HG03575 (cell line): ENCODE data around the gene DISP3.

Source experiments
- ATAC-seq: cut with Tn5 transposase; IDR thresholded peaks from one replicate; pipeline ENCODE4 v1.9.1; 2021; ENCODE audit not compliant: unreplicated experiment, insufficient number of reproducible peaks, low FRiP score; ENCODE audit errors: extremely low read depth

DISP3 gene

DNA sequence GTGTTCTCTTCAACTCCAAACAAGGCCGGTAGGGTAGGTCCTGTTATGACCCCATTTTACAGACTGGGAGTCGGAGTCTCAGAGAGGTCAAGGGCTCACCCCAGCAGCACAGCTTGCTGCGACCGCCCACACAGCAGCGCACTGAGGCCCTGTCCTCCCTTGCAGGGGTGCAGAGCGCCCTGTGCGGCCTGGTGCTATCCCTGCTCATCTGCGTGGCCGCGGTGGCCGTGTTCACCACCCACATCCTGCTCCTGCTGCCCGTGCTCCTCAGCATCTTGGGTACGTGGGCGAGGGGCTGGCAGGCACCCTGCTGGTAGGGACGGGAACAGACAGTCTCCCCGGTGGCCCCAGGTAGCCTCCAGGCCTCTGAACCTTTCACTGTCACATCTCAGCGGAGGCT is 55.9 kb downstream of the DISP3 start:
- ATAC-seq, result no peak

DNA sequence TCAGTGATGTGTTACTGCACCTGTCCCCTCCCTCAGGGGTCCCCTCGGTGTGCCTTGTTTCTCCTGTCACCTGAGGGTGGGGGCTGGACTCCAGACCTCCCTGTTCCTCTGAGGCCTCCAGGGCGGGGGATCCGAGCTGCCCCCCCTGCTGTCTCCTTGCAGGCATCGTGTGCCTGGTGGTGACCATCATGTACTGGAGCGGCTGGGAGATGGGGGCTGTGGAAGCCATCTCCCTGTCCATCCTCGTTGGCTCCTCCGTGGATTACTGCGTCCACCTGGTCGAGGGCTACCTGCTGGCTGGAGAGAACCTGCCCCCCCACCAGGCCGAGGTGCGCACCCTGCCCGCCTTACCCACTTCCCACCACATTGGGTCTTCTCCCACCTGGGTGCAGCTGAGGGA is 56.4 kb downstream of the DISP3 start:
- ATAC-seq, result no peak

DNA sequence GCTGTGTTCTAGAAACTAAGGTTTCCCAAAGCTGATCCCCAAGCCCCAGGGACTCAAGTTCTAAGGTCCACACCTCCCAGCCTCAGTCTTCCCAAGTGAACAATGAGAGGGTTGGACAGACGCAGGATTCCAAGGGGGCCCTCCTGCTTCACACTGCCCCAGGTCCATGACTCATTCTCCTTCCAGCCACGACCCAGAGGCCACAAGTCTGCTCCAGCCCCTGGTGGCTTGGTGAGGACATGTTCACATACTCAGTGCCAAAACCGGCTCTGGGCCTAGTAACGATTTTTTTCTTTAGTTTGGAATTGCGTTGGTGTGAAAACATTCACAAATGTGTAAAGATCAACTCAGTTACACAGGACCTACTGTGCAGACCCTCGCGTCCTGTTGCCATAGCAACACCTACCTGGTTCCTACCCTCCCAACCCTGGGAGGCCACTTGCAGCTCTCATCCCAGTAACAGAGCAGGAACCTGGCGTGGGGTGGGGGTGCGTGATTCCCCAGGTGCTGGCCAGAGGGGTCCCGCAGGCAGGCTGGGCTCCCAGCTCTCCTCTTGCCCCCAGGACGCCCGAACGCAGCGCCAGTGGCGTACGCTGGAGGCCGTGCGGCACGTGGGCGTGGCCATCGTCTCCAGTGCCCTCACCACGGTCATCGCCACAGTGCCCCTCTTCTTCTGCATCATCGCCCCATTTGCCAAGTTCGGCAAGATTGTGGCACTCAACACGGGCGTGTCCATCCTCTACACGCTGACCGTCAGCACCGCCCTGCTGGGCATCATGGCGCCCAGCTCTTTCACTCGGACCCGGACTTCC is 57.0 kb downstream of the DISP3 start:
- no peak for ATAC-seq

DNA sequence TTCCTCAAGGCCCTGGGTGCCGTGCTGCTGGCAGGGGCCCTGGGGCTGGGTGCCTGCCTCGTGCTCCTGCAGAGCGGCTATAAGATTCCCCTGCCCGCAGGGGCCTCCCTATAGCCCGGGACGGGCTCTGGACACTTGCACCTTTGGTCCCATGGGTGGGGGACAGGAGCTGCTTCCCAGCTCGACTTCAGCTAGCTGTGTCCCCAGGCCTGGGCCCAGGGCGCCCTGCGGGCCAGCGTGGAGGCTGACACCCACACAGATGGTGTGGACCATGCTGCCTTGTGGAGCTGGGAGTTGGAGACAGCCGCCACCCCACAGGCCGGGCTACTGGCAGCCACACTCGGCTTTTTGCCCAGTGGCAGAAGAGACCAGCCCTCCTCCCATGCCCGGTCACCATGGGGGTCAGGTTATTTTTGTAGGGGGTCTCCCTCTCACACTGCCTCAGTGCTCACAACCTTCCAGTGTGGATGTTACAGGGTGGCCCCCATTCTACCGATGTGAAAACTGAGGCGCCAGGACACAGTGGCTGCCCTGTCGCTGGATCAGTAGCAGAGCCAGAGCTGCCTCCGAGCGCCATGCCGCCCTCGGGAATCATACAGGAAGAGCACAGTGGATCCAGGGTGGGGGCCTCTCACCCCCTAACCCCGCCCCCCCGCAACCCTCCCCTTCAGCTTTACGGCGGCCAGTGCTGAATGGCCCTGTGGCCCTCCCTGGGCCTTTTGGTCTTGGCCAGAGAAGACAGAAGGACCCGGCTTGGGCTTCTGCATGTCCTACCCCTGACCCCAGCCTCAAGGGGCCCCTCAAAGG is 57.8 kb downstream of the DISP3 start:
- ATAC-seq, result no peak

DNA sequence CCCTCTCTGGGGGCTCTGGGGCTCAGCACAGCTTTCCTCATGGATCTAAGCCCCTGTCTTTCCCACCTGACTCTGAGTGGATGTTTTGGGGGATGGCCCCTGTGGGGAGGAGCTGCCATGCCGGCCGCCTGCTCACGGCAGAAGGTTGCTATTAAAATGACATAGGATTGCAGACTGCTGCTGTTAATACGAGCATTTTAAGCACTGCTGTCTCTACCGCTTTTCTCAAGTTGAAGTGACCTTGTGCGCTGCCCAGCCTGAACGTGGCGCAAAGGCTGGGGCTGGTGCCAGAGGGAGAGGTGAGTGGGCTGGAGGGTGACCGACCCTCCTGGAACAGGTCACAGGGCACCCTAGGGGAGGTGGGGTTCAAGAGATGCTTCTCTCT is 58.4 kb downstream of the DISP3 start:
- ATAC-seq, result no peak

DNA sequence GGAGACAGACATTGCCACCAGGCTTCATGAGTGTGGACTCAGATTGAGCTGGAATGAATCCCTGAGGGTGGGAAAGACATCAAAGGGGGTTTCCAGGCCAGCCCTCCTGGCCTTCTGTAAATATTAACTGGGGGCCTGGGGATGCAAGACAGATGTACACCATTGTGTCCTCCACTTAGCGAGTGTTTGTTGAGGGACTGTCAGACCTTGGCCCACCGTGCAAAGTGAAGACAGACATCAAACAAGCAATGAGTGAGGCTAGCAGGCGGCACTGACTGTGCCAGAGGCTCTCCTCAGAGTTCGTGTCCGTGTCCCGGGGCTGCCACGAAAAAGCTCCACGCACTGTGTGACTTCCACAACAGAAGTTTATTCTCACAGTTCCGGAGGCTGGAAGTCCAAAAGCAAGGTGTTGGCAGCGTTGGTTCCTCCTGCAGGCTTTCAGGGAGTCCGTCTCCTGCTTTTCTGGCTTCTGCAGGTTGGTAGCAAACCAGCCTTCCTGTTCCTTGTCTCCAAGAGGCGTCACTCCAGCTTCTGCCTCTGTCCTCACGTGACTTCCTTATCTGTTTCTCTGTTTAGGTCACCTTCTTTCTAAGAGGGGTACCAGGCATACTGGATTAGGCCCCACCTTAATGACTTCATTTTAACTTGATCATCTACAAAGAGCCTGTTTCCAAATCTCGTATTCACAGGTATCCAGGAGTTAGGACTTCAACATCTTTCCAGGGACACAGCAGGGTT is 59.1 kb downstream of the DISP3 start:
- no peak for ATAC-seq

DNA sequence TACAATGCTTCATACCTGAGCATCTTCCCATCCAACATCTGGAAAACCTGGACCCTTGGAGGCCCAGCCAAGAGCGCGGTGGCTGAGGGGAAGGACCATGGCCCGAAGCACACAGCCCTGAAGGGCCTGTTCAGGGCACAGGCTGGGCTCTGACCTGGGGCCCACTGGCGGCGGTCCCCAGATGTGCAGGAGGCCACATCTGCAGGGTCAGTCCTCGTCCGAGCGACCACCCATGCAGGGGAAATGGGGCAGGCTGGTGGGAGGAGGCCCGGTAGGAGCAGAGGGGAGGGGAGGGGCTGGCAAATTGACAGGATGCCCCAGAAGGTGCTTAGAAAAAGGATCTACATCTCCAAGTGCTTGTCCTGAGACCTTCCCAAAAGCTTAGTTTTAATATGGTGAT is 59.9 kb downstream of the DISP3 start:
- ATAC-seq, result no peak

DNA sequence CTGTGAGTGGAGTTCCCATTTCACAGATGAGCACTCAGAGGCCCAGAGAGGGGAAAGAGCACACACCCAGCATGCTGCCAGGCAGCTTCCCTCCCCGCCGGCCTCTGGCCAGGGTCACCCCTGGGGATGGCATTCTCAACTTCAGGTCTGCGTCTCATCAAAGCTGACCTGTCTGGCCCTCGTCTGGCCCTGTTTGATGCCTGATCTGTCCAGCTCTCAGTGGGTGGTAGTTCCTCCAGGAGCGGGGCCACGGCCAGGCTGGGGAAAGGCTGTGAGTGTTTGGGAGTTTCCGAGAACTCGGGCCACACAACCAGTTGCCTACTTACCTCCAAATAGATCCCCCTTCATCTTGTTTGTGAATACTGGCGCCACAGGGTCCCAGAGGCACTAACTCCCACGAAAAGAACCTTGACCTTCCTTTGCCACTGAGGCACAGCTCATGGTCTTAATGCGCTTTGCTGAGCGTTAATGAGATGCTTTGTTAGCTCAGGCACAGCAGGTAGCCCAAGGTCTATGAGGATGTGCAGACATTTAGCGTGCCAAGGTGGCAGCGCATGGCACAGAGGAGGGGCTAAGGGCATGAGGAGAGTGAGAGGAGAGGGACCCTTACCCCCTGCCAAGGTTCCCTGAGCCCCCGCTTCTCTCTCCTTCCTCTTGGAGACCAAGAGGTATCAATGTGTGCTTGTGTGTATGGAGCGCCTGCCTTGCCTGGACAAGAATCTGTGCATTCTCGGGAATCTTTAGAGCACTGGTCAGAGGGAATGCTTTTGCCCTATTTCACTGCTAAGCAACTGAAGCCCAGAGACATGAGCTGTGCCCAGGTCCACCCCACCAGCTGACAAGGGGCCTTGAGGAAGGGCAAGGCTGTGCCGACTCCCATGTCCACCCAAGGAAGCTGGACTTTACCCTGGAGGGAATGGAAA is 61.2 kb downstream of the DISP3 start:
- no peak for ATAC-seq

DNA sequence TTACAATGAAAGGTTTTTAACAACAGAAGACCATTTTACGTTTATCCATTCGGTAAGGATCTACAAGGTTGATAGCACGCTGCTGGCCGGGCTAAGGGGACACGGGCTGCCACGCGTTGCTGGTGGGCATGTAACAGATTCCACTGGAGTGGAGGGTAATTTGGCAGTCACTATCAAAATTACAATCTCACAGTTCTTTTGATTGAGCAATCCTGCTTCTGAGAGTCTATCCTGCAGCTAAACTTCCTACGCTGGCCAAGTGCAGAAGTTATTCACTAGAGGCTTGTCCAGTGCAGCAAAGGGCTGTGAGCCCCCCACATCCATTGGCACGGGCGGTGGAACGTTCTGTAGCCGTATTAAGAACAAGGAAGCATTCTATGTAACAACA is 61.8 kb downstream of the DISP3 start:
- no peak for ATAC-seq

DNA sequence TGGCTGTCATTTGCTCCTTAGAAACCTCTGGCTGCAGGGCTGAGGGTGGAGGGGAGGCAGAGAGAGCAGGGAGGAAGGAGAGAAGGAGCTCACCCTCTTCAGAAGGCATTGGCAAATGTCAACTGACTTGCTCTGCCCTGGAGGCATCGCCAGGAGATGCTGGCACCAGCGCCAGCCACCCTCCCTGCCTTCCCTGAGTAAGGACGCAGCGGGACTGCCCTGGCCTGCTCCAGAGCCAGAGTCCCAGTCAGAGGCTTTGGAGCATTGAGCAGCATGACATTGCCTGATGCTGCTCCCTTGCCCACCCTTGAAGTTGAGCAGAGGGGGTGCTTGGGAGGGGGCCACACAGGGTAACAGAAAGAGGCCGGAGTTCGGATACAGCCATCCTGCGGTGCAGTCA is 62.3 kb downstream of the DISP3 start:
- ATAC-seq, result no peak

DNA sequence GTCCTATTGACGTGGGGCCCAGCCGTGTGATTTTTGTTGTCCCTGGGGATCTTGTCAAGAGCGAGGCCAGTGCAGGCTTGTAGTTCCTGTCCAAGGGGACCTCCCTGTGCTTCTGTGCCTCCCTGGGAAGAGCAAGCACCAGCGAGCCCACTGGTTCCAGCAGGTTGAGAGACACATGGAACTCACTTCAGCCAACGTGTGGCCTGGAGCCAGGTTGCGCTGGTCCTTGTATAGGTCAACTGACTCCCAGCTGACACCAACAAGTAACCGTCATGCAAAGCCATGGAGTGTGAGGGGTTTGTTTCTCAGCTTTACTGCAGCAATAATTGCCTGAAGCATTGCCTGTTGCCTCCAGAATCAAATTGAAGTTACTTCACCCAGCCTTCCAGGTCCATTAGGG is 63.0 kb downstream of the DISP3 start:
- ATAC-seq, result no peak

DNA sequence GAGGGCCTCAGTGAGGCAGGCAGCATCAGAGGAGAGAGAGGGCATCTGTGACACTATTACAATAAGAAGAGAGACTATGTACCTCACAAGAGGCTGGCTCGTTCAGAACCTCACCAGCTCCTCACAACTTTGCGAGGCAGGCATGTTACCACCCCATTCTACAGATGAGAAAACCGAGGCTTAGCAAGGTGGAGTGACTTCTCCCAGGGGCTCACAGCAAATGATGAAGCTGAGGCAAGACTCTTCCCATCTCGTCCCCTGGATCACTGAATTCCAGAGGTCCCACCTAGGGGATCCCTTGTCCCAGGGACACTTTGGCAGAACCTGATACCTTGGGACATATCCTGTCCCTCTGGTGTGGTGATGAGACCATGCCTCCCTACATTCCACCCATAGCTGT is 64.4 kb downstream of the DISP3 start:
- no peak for ATAC-seq

DNA sequence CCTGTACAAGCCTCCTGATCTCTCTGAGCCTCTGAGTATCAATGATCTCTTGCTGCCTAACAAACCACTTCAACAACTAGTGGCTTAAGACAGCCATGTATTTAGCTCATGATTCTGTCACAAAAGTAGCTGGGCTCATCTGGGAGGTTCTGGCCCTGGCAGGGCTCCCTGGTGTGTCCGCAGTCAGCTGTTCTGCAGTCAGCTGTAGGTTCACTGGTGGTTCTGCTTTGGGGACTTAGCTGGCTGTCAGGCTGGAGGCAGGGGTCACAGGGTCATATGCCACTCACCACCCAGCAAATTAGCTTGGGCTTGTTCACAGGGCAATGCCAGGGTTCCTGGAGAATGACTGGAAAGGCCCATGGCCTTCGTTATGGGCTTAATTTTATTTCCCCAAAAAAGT is 64.8 kb downstream of the DISP3 start:
- no peak for ATAC-seq

DNA sequence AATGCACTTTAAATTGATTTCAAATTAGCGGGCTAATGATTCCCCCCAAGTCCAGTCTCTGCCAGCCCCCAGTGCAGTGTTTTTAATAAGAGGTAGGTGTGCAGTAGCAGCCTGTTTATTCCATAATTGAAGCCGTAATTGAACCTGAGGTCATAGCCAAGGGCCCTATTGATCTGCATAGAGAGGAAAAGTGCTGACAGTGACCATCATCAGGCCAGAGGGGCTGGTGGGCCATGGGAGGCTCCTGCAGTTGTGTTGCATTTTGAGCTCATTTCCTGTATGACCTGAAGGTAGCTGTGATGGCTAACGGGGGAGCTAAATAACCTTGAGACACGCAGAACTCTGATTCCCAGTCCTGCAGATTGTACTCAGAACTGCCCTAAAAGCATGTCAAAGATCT is 67.5 kb downstream of the DISP3 start:
- ATAC-seq, result no peak

DNA sequence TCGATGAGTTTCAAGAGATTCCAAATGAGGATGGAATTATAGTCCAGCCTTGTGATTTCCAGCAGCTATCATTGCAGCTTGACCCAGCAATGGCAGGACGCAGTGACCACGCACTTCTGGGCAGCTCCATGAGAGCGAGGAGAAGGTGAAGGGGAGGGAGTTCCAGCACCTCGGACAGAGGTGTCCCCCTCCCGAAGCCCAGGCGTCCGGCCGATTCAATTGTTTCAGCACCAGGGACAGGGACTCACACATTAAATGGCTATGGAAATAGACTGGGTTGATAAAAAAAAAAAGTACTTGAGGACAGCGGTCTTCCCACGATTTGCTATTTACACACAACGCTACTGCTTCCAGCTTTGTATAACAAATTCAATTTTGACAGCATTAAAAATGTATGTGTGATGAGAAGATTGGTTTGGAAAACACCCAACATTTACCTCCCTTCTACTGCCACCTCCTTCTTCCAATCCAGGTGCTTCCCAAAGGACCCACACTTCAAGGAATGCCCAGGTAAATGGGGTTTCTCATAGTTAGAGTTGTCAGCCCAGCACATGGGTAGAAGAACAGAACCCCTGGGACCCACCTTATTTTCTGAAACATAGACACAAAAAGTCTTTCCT is 71.8 kb downstream of the DISP3 start:
- no peak for ATAC-seq

DNA sequence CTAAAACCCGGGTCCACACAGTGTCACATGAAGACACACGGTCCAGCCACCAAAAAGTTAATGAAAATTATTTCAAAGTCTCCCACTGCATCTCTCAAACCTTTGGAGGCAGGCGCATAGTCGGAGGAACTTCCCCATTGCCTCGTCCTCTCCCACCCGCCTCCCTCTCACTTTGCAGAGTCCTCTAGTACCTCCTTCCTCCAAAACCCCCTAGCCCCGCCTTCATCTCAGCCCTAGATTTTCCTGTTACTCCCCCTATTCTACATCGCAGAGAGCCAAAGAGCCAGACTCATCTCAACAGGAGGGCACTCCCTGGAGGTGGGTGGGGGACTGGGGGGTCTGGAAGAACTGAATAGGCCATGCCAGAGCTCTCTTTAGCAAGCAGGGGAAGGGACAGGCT is 79.3 kb downstream of the DISP3 start:
- no peak for ATAC-seq

DNA sequence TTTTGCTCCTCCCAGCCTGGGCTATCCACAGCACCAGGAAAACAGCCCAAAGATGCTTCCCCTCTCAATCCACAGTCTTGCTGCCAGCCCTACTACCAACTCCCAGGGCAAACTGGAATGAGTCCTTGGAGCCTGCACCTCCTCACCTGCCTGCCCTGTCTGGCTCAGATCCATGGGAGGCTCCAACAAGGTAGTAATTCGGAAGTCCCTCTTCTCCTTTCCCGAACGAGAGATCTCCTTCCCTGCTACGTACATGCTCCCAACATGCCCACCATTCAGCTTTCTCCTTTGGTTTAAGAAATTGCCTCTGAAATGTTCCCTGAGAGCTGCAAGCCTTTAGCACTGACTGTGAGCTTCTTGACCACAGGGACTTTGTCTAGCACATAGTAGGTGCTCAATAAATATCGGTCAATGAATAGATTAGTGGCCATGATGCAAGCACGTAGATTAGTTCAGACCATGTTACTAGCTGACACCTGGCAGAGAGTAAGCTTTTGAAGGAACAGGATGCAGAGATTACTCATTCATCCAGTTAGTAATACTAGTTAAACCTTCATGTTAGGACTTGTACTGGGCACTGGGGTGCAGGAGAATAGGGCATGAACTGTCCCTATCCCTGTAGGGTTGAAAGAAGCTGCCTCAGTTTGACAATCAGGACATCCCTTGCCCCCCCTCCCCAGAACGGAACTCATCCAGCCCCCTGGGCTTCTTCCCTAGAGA is 80.1 kb downstream of the DISP3 start:
- no peak for ATAC-seq

DNA sequence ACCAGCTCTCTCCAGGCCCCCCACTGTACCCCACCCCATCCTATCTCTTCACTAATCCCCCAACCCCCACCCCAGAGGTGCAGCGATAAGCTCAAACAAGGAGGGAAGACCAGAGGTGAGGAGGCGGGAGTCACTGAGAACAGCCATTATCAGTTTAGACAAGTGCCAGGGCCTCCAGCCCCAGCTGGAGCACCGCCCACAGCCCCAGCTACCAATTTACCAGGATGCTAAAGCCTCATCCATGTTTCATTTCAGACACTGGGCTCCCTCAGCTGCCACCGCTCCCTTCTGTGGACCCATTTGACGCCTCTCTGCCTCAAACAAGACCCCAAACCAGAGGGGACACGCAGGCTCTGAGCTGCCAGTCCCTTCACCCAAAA is 80.6 kb downstream of the DISP3 start:
- ATAC-seq, result no peak
